ENCODE results near the gene ZDHHC14. TPM values are rescaled to one million over a fixed set of nuclear protein-coding genes. Genes with fewer than 3 reads are reported as not detected.

The ZDHHC14 gene
- 66.0 and 114 TPM in 2 replicates for polyA plus RNA-seq

GRCh38 chr6:157380779-157381561, at the start of gene ZDHHC14:
Gene ZDHHC14 (plus strand): TSS chr6:157381190.

Other genes starting within 250 kb of the ZDHHC14 start
- gene TMEM242, start 57.7 kb upstream of the ZDHHC14 start, polyA plus RNA-seq, result 117 and 119 TPM in 2 replicates